Left forelimb (tissue), 1 donor: Measurements from ENCODE around the gene BTBD16.

Source experiments
- DNase-seq: peaks from one replicate; pipeline ENCODE4 v3.0.0-alpha.2; 2018; ENCODE audit warnings: low spot score

The BTBD16 gene

DNA sequence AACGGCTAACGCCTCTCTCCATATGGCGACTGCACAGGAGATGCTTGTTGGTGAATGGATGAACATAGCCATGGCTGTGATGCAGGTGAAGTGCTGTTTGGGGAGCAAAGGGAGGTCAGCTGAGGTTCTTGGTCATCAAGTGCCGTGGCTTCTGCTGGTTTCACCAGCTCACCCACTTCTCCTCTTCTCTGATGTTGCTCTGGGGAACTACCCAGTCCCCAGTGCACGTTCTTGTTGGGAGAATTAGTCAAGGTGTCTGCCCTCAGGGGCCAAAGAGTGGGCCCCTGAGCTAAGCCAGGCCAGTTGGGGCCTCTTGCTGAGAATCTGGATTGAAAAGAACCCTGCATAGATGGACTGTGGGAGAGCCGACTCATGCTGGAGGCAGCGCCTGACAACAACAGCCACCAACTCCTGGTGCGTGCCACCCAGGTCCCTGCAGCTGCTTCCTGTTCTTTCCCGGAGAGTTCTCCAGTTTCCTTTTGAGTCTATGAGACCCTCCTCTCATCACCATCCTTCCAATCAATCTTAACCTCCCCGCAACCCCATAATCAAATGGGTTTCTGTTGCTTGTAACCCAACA, 3.0 kb downstream of the BTBD16 start:
- DNase-seq: peak; percentile 55

DNA sequence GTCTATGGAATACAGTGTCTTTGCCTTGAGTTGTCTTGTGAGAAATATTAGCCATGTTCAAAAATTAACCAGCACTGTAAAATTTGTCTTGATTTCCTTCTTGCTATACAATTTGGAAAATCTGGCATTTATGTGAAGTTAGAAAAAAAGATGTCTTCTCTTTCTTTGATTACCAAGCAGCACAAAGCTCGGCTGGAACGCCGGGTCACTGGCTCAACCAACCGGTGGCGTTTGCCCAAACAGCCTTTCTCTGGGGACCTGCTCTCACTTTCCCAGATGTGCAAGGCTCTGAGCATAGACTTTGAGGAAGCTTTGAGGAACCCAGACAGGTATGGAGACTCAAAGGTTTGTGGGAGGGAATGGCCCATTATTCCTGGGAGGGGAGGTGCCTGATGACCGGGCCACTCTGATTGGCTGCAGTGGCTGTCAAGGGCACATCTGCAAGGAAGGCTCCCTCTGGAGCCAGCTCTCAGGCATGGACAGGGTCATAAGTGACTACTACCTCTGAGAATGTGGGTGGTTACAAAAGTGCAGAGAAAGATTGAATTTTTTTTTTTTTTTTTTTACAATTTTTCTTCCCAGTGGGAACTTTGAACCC, 5.6 kb downstream of the BTBD16 start:
- DNase-seq: peak; percentile 31

GRCh38 chr10:122277526-122278136, 6.5 kb downstream of the BTBD16 start:
- DNase-seq: peak; percentile 41

- DNase-seq: peak; percentile 66
Measured at GRCh38 chr10:122279725-122280141, 8.6 kb downstream of the BTBD16 start.

DNA sequence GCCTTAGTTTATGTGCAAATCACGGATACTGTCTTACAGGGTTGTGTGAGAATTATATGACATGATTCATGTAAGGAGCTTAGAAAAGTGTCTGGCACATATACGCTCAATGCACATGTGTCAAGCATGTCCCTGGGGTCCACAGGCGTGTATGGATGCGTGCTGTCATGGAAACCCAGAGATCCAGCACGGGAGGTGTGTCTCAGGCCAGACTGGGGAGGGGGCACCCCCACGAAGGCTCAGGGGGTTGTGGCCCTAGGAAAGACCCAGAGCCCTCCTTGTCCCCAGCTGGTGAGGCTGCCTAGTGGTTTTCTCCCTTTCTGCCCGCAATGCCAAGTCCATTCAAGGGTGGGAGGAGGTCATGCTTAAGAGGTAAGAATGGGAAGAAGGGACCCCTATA, 9.1 kb downstream of the BTBD16 start:
- DNase-seq: peak; percentile 59

DNA sequence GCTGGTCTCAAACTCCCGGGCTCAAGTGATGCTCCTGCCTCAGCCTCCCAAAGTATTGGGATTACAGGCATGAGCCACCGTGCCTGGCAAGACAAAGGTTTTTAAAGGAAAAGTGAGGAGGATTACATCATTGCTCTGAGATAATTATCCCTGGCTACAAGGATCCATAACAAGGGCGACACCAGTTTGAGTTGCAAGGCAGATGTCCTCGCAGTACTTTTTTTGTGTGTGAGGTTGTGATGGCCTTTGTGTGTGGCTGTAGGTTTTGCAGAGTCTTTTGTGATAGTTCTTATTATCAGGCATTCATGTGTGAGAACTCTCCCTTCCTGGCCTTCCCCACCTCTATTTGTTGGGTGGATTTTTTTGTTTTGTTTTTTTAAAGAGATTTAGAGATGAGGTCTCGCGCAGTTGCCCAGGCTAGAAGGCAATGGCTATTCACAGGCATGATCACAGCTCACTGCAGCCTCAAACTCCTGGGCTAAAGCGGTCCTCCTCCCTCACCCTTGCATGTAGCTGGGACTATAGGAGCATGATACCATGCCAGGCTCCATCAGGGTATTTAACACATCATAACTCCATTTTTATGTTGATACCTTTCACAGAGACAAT, 10.0 kb downstream of the BTBD16 start:
- DNase-seq: peak; percentile 17

- peak; percentile 31 for DNase-seq
Measured at GRCh38 chr10:122281751-122282150, 10.7 kb downstream of the BTBD16 start.

DNA sequence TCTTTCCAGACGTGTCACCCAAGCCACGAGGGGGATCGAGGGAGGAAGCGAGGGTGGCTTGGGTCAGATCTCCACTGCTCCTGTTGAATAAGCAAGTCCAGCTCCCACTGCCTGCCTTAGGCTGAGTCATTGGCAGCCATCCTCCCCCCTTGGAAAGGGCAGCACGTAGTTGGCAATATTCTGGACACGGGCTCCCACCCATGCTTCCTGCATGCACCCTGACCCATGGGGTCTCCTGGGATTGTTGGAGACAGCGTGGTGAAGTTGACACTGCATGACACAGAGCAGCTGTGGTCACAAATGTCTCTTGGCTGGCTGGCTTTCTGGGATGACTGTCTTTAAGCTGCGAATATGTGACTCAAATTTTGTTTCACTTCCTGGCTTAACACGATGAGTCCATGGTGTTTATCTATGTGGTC, 11.2 kb downstream of the BTBD16 start:
- DNase-seq: no peak

- DNase-seq: no peak
Measured at GRCh38 chr10:122282909-122283308, 11.8 kb downstream of the BTBD16 start.

- peak; percentile 40 for DNase-seq
Measured at GRCh38 chr10:122285506-122286444, 14.7 kb downstream of the BTBD16 start.

GRCh38 chr10:122286867-122287266, 15.8 kb downstream of the BTBD16 start:
- peak; percentile 73 for DNase-seq

DNA sequence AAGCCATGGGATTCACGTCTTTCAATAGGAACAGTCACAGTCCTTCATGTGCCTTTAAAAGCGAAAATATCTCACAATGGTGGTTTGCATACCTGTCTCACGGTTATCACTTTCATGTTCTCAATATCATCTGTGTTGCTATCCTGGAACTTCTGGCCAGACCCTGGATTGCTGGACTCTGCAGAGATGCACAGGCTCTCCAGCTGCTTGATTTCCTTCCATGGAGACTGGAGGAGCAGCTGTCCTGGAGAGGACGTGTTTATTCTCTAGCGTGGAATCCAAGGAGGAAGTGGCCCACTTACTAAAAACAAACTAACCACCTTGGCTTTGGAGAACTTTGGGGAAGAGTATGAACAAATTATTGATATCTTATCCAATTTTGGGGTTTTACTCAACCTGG, 16.5 kb downstream of the BTBD16 start:
- no peak for DNase-seq

- DNase-seq: no peak
Measured at GRCh38 chr10:122288262-122288661, 17.2 kb downstream of the BTBD16 start.

DNA sequence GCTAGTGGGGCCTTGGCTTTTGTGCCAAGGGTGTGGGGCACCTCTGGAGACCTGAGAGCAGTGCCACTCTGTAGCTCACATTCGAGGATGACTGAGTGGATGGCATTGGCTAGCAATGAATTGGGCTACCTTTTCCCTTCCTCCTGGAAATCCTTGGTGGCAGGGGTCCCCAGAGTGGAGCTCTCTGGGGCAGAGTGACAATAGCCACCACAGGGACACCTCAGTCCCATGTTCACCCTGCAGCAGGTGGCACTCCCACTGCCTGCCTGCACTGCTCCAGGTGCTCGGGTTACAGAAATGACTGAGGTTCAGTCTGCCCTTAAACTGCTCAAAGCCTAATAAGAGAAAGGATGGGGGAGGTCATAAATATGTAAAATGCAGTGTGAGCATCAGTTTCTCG, 17.8 kb downstream of the BTBD16 start:
- no peak for DNase-seq

DNA sequence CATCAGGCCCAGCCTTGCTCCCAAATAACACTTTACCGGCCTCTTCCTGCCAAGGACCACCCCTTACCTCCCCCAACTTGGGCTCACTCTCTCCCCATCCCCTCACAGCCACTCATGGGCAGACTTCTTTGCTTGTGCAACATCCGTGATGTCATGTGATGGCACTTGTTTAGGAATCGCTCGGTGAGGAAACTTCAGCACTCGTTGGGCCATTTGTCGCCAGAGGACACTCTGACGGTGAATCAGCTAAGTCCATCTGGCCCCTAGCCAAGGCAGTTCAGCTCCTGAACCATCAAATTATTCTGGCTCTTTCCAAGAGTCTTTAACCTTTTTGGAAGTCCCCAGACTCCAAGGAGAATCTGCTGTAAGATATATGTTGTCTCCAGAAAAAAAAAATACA, 19.2 kb downstream of the BTBD16 start:
- DNase-seq: no peak

- no peak for DNase-seq
Measured at GRCh38 chr10:122290833-122291532, 19.9 kb downstream of the BTBD16 start.

GRCh38 chr10:122291739-122292138, 20.6 kb downstream of the BTBD16 start:
- no peak for DNase-seq

- DNase-seq: no peak
Measured at GRCh38 chr10:122292376-122292775, 21.3 kb downstream of the BTBD16 start.

GRCh38 chr10:122293156-122293960, 22.3 kb downstream of the BTBD16 start:
- no peak for DNase-seq

GRCh38 chr10:122293961-122294380, 22.9 kb downstream of the BTBD16 start:
- DNase-seq: no peak
